ENCODE measurements around the gene DIP2C. TPM values are rescaled to one million over a fixed set of nuclear protein-coding genes. Genes with fewer than 3 reads are reported as not detected.

The DIP2C gene
- total RNA-seq, 1 experiment from 2014 or later: 11.0 TPM

DNA sequence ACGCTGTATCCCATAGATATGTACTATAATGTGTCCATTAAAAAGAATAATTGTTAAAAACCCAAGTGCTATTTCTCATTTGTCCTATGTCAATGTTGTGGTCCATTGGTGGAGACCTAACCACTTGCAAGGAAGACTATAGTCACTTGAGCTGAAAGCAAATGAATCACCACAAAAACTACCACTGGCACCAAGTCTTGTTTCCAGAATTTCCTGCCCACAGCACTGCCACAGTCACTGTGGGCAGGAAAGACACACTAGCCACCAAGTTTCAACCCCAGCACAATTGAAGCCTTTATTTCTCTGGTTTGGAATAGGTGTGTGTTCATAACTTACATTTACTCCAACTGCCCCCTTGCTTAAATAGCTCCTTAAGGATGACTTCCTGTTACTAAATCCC lies 12.4 kb downstream of the DIP2C start:
- Mint-ChIP-seq H3K4me3 (ENCODE audit: low read depth, unreplicated experiment) (no peak overlapping the region), H3K27ac (ENCODE audit: unreplicated experiment) (no peak overlapping the region), H3K36me3 (ENCODE audit: insufficient read depth, unreplicated experiment) (no peaks in the 10 kb centered on the region), H3K9me3 (ENCODE audit: low read depth, unreplicated experiment) (no peaks in the 10 kb centered on the region), H3K27me3 (ENCODE audit: unreplicated experiment) (no peaks in the 10 kb centered on the region), H3K4me1 (ENCODE audit: low read depth, unreplicated experiment) (peaks cover 22% of the 10 kb centered on the region)
- intact Hi-C loops (cut with micrococcal nuclease; ENCODE audit: unreplicated experiment): no loop called here
- BruUV-seq (replicated peaks): no TSS peak
- TF ChIP-seq, protein P1, sequence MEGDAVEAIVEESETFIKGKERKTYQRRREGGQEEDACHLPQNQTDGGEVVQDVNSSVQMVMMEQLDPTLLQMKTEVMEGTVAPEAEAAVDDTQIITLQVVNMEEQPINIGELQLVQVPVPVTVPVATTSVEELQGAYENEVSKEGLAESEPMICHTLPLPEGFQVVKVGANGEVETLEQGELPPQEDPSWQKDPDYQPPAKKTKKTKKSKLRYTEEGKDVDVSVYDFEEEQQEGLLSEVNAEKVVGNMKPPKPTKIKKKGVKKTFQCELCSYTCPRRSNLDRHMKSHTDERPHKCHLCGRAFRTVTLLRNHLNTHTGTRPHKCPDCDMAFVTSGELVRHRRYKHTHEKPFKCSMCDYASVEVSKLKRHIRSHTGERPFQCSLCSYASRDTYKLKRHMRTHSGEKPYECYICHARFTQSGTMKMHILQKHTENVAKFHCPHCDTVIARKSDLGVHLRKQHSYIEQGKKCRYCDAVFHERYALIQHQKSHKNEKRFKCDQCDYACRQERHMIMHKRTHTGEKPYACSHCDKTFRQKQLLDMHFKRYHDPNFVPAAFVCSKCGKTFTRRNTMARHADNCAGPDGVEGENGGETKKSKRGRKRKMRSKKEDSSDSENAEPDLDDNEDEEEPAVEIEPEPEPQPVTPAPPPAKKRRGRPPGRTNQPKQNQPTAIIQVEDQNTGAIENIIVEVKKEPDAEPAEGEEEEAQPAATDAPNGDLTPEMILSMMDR (IDR thresholded peaks at IDR 0.05; ENCODE audit: unreplicated experiment): no peak
- DNase-seq: no peak
- CTCF ChIA-PET: no interaction called here

DNA sequence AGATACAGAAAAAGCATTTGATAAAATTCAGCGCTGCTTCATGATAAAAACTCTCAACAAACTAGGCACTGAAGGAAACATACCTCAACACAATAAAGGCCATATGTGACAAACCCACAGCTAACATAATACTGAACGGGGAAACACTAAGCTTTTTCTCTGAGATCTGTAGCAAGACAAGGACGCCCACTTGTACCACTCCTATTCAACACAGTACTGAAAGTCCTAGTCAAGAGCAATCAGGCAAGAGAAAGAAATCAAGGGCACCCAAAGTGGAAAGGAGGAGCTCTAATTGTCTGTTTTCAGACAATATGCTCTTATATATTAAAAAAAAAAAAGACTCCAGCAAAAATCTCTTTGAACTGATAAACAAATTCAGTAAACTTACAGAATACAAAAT lies 13.3 kb downstream of the DIP2C start:
- BruUV-seq (replicated peaks): no TSS peak
- H3K4me1 Mint-ChIP-seq (ENCODE audit: low read depth, unreplicated experiment): peaks cover 22% of the 10 kb centered on the region
- CTCF ChIA-PET: no interaction called here

DNA sequence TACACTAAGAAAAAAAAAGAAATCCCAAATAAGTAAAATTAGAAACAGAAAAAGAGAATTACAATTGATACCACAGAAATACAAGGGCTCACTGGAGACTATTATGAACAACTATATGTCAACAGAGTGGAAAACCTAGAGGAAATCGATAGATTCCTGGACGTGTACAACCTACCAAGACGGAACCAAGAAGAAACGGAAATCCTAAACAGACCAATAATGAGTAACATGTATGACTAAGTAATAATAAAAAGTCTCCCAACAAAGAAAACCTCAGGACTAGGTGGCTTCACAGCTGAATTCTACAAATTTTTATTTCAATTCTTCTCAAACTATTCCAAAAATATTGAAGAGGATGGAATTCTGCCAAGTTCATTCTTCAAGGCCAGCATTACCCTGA lies 13.9 kb downstream of the DIP2C start:
- no peak overlapping the region for H3K27ac Mint-ChIP-seq (ENCODE audit: unreplicated experiment)
- TF ChIP-seq, protein P1 (IDR thresholded peaks at IDR 0.05; ENCODE audit: unreplicated experiment): no peak
- no peaks in the 10 kb centered on the region for H3K9me3 Mint-ChIP-seq (ENCODE audit: low read depth, unreplicated experiment)
- no peaks in the 10 kb centered on the region for H3K27me3 Mint-ChIP-seq (ENCODE audit: unreplicated experiment)
- CTCF ChIA-PET: interaction anchor here (1.0 kb wide), 1 partner anchor 10 kb away, joined by 3 read pairs; no protein-coding TSS in a partner anchor
- peaks cover 22% of the 10 kb centered on the region for H3K4me1 Mint-ChIP-seq (ENCODE audit: low read depth, unreplicated experiment)
- intact Hi-C loops (cut with micrococcal nuclease; ENCODE audit: unreplicated experiment): no loop called here
- H3K4me3 Mint-ChIP-seq (ENCODE audit: low read depth, unreplicated experiment): no peak overlapping the region
- BruUV-seq (replicated peaks): no TSS peak
- no peaks in the 10 kb centered on the region for H3K36me3 Mint-ChIP-seq (ENCODE audit: insufficient read depth, unreplicated experiment)
- no peak for DNase-seq

More for the DNA sequence above, 13.3 kb downstream of the DIP2C start:
- Mint-ChIP-seq H3K36me3 (ENCODE audit: insufficient read depth, unreplicated experiment) (no peaks in the 10 kb centered on the region), H3K4me3 (ENCODE audit: low read depth, unreplicated experiment) (no peak overlapping the region), H3K9me3 (ENCODE audit: low read depth, unreplicated experiment) (no peaks in the 10 kb centered on the region), H3K27ac (ENCODE audit: unreplicated experiment) (no peak overlapping the region), H3K27me3 (ENCODE audit: unreplicated experiment) (no peaks in the 10 kb centered on the region)
- TF ChIP-seq, protein P1 (IDR thresholded peaks at IDR 0.05; ENCODE audit: unreplicated experiment): no peak
- no peak for DNase-seq
- intact Hi-C loops (cut with micrococcal nuclease; ENCODE audit: unreplicated experiment): no loop called here

DNA sequence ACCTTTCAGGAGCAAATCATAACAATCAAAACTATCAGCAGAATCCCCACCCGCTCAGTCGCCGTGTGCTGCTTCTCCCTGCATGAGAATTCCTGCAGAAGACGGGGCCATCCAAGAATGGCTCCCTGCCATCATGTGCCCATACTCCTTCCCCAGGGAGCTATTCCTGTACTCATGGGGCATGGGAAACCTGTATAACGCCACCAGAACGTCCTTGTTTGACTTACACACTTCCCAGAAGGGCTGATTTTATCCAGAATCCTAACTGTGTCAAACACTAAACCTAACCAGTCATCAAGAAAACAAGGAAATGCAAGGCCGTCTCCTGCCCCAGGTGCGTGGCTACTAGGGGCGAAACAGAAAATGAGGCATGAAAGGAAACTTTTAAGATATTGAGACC lies 16.0 kb downstream of the DIP2C start:
- H3K27me3 Mint-ChIP-seq (ENCODE audit: unreplicated experiment): no peaks in the 10 kb centered on the region
- no peak for DNase-seq
- H3K4me1 Mint-ChIP-seq (ENCODE audit: low read depth, unreplicated experiment): peaks cover 22% of the 10 kb centered on the region
- intact Hi-C loops (cut with micrococcal nuclease; ENCODE audit: unreplicated experiment): no loop called here
- H3K36me3 Mint-ChIP-seq (ENCODE audit: insufficient read depth, unreplicated experiment): no peaks in the 10 kb centered on the region
- no peak overlapping the region for H3K4me3 Mint-ChIP-seq (ENCODE audit: low read depth, unreplicated experiment)
- no TSS peak for BruUV-seq (replicated peaks)
- TF ChIP-seq, protein P1 (IDR thresholded peaks at IDR 0.05; ENCODE audit: unreplicated experiment): no peak
- CTCF ChIA-PET: no interaction called here
- no peaks in the 10 kb centered on the region for H3K9me3 Mint-ChIP-seq (ENCODE audit: low read depth, unreplicated experiment)
- no peak overlapping the region for H3K27ac Mint-ChIP-seq (ENCODE audit: unreplicated experiment)

All from Calu3 (cell line).